Activated T-cell treated with anti-CD3 and anti-CD28 coated beads, Interleukin-2, amount 50 U/mL, for 24 hours (primary cell): ENCODE measurements around the gene TEKT5.
"Not testable (repeated sequence)": the region's sequence is repeated elsewhere in the genome, so short reads cannot be mapped to it uniquely, and the experiment has no call there.

Experiments used
- DNase-seq: peaks from one replicate; pipeline ENCODE4 v3.0.0-alpha.2; 2020
- H3K27ac Mint-ChIP-seq: 2 replicates; pipeline ENCODE4 v1.8.0; 2020; ENCODE audit warnings: mild to moderate bottlenecking, mixed read lengths
- H3K27me3 Mint-ChIP-seq: 2 replicates; pipeline ENCODE4 v1.8.0; 2020; ENCODE audit warnings: mixed read lengths
- H3K36me3 Mint-ChIP-seq: 2 replicates; pipeline ENCODE4 v1.8.0; 2020; ENCODE audit warnings: low read depth, mixed read lengths
- H3K4me1 Mint-ChIP-seq: 2 replicates; pipeline ENCODE4 v1.8.0; 2020; ENCODE audit warnings: low read depth, mixed read lengths
- H3K4me3 Mint-ChIP-seq: 2 replicates; pipeline ENCODE4 v1.8.0; 2020; ENCODE audit warnings: mild to moderate bottlenecking, moderate library complexity, mixed read lengths
- H3K9me3 Mint-ChIP-seq: 2 replicates; pipeline ENCODE4 v1.8.0; 2020; ENCODE audit warnings: mixed read lengths

The TEKT5 gene

GRCh38 chr16:10694830-10695229 lies at the start of gene TEKT5:
Gene TEKT5, minus strand, starts transcription at chr16:10694930. Its CDS starts 57 bp downstream, at chr16:10694873.
- Mint-ChIP-seq H3K36me3 (no peaks in the 10 kb centered on the region), H3K27me3 (peaks cover 24% of the 10 kb centered on the region), H3K9me3 (no peaks in the 10 kb centered on the region), H3K4me1 (no peaks in the 10 kb centered on the region), H3K4me3 (no peak within 1 kb of the TSS), H3K27ac (no peak within 1 kb of the TSS)
- DNase-seq = no peak

- peak; percentile 100 for DNase-seq
- H3K27me3 Mint-ChIP-seq = no peaks in the 10 kb centered on the region
- peak within 1 kb of the TSS; percentile 91 for H3K4me3 Mint-ChIP-seq
- H3K36me3 Mint-ChIP-seq = peaks cover 40% of the 10 kb centered on the region
- H3K9me3 Mint-ChIP-seq = no peaks in the 10 kb centered on the region
- H3K4me1 Mint-ChIP-seq = peaks cover 52% of the 10 kb centered on the region
- peak within 1 kb of the TSS; percentile 100 for H3K27ac Mint-ChIP-seq
Measured at GRCh38 chr16:10743610-10744369, 49.1 kb upstream of the TEKT5 start, which contains the start of gene NUBP1. Gene NUBP1, plus strand, starts transcription at chr16:10743842. Its CDS starts 22 bp downstream, at chr16:10743864.

- Mint-ChIP-seq H3K27me3 (no peaks in the 10 kb centered on the region), H3K4me1 (peaks cover 54% of the 10 kb centered on the region), H3K36me3 (peaks cover 35% of the 10 kb centered on the region), H3K4me3 (peak overlapping the region; percentile 91), H3K9me3 (no peaks in the 10 kb centered on the region), H3K27ac (peak overlapping the region; percentile 100)
- no peak for DNase-seq
Measured at GRCh38 chr16:10743227-10743609, 48.5 kb upstream of the TEKT5 start.

- H3K36me3 Mint-ChIP-seq = peaks cover 21% of the 10 kb centered on the region
- H3K9me3 Mint-ChIP-seq = no peaks in the 10 kb centered on the region
- no peak for DNase-seq
- no peak overlapping the region for H3K4me3 Mint-ChIP-seq
- H3K27me3 Mint-ChIP-seq = no peaks in the 10 kb centered on the region
- H3K27ac Mint-ChIP-seq = no peak overlapping the region
- peaks cover 62% of the 10 kb centered on the region for H3K4me1 Mint-ChIP-seq
Measured at GRCh38 chr16:10741844-10742243, 47.1 kb upstream of the TEKT5 start.

GRCh38 chr16:10741249-10741648 lies 46.5 kb upstream of the TEKT5 start:
- H3K4me3 Mint-ChIP-seq, H3K27ac Mint-ChIP-seq, DNase-seq, H3K9me3 Mint-ChIP-seq, H3K27me3 Mint-ChIP-seq: not testable (repeated sequence)
- H3K36me3 Mint-ChIP-seq = peaks cover 16% of the 10 kb centered on the region
- peaks cover 61% of the 10 kb centered on the region for H3K4me1 Mint-ChIP-seq

GRCh38 chr16:10740845-10741208 lies 46.1 kb upstream of the TEKT5 start:
- no peak for DNase-seq
- Mint-ChIP-seq H3K27ac (no peak overlapping the region), H3K4me3 (no peak overlapping the region), H3K4me1 (peaks cover 58% of the 10 kb centered on the region), H3K27me3 (no peaks in the 10 kb centered on the region), H3K9me3 (no peaks in the 10 kb centered on the region), H3K36me3 (peaks cover 12% of the 10 kb centered on the region)

- no peak overlapping the region for H3K4me3 Mint-ChIP-seq
- H3K27ac Mint-ChIP-seq = no peak overlapping the region
- DNase-seq = no peak
- no peaks in the 10 kb centered on the region for H3K27me3 Mint-ChIP-seq
- H3K9me3 Mint-ChIP-seq = no peaks in the 10 kb centered on the region
- peaks cover 52% of the 10 kb centered on the region for H3K4me1 Mint-ChIP-seq
- H3K36me3 Mint-ChIP-seq = peaks cover 7% of the 10 kb centered on the region
Measured at GRCh38 chr16:10740000-10740844, 45.5 kb upstream of the TEKT5 start.

GRCh38 chr16:10738231-10739077 lies 43.7 kb upstream of the TEKT5 start:
- Mint-ChIP-seq H3K9me3 (no peaks in the 10 kb centered on the region), H3K27ac (peak overlapping the region; percentile 85), H3K4me1 (peaks cover 44% of the 10 kb centered on the region), H3K27me3 (no peaks in the 10 kb centered on the region), H3K36me3 (no peaks in the 10 kb centered on the region), H3K4me3 (no peak overlapping the region)
- DNase-seq = peak; percentile 64

GRCh38 chr16:10737068-10737625 lies 42.4 kb upstream of the TEKT5 start:
- Mint-ChIP-seq H3K4me1 (peaks cover 39% of the 10 kb centered on the region), H3K27ac (peak overlapping the region; percentile 82)

GRCh38 chr16:10731790-10732189 lies 37.1 kb upstream of the TEKT5 start:
- no peaks in the 10 kb centered on the region for H3K27me3 Mint-ChIP-seq
- no peaks in the 10 kb centered on the region for H3K4me1 Mint-ChIP-seq
- H3K36me3 Mint-ChIP-seq = no peaks in the 10 kb centered on the region
- no peak overlapping the region for H3K4me3 Mint-ChIP-seq
- H3K27ac Mint-ChIP-seq = no peak overlapping the region
- H3K9me3 Mint-ChIP-seq = no peaks in the 10 kb centered on the region
- no peak for DNase-seq

More at GRCh38 chr16:10737068-10737625, 42.4 kb upstream of the TEKT5 start:
- no peak overlapping the region for H3K4me3 Mint-ChIP-seq
- DNase-seq = peak; percentile 63
- H3K27me3 Mint-ChIP-seq = no peaks in the 10 kb centered on the region
- H3K9me3 Mint-ChIP-seq = no peaks in the 10 kb centered on the region
- H3K36me3 Mint-ChIP-seq = no peaks in the 10 kb centered on the region

GRCh38 chr16:10729104-10730048 lies 34.6 kb upstream of the TEKT5 start:
- H3K4me3 Mint-ChIP-seq = no peak overlapping the region
- no peaks in the 10 kb centered on the region for H3K27me3 Mint-ChIP-seq
- H3K27ac Mint-ChIP-seq = no peak overlapping the region
- H3K36me3 Mint-ChIP-seq = no peaks in the 10 kb centered on the region
- H3K9me3 Mint-ChIP-seq = no peaks in the 10 kb centered on the region
- DNase-seq = no peak
- no peaks in the 10 kb centered on the region for H3K4me1 Mint-ChIP-seq

- no peaks in the 10 kb centered on the region for H3K36me3 Mint-ChIP-seq
- no peak overlapping the region for H3K4me3 Mint-ChIP-seq
- no peaks in the 10 kb centered on the region for H3K27me3 Mint-ChIP-seq
- no peaks in the 10 kb centered on the region for H3K9me3 Mint-ChIP-seq
- H3K27ac Mint-ChIP-seq = no peak overlapping the region
- no peaks in the 10 kb centered on the region for H3K4me1 Mint-ChIP-seq
- DNase-seq = no peak
Measured at GRCh38 chr16:10728003-10728887, 33.5 kb upstream of the TEKT5 start.
